Measurements from ENCODE around the gene RPS28.
"Not testable (repeated sequence)": the region's sequence is repeated elsewhere in the genome, so short reads cannot be mapped to it uniquely, and the experiment has no call there.

The RPS28 gene
- long read RNA-seq, transcript RPS28-203 (4 exons, 1,326 nt) = major isoform, 631 of 644 reads
- long read RNA-seq, partial matches to known transcripts = 1 of 644 reads
- long read RNA-seq, other reads (novel, unspliced or antisense) = 5 of 644 reads

DNA sequence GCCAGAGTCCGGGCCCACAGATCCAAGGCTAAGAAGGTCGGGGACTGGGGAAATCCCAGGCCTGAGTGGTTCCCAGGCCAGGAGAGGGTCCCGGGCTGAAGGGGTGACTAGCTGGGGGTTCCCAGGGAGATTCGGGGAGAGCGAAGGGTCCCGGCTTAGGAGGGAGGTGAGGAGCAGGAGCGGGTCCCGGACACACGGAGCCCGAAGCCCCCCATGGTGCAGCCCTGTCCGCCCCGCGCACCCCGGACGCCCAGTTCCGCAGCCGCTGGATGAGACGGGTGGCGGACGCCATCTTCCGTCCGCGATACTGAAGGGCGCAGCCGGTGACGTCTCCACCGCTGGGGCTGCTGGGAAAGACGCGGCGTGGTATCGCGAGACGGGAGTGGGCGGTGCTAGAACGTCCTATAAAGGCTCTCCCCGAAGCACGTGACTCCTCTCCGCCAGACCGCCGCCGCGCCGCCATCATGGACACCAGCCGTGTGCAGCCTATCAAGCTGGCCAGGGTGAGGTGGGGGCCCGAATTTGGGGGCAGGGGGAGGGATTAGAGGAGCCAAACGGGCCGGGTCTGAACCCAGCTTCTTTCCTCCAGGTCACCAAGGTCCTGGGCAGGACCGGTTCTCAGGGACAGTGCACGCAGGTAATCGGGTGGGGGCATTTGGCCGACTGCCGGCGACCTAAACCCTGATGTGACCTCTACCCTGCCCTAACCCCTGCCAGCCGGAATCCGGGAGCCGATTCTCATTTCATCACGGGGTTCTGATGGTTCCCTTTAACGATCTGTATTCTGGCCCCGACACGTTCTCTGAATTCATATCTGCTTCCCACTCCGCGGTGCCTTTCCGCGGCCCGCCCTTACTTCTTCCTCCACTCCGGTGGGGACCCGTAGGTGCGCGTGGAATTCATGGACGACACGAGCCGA is at the start of gene RPS28, which contains the start of gene NDUFA7:
Gene RPS28, plus strand, starts transcription at position 430 of the 919 bp plus-strand sequence. Its CDS starts 35 bp downstream, at position 465.
Gene NDUFA7, minus strand, starts transcription at position 309 of the 919 bp plus-strand sequence. Its CDS starts 17 bp downstream, at position 292.
- Histone ChIP-seq H3K4me3 (replicated peaks; ENCODE audit: insufficient read depth, low read length) (peak within 1 kb of the TSS; percentile 99), H3K27me3 (ENCODE audit: insufficient read depth, poor library complexity, severe bottlenecking) (no peaks in the 10 kb centered on the region), H3K27ac (replicated peaks) (peak within 1 kb of the TSS; percentile 87)
- TF ChIP-seq, protein P1, sequence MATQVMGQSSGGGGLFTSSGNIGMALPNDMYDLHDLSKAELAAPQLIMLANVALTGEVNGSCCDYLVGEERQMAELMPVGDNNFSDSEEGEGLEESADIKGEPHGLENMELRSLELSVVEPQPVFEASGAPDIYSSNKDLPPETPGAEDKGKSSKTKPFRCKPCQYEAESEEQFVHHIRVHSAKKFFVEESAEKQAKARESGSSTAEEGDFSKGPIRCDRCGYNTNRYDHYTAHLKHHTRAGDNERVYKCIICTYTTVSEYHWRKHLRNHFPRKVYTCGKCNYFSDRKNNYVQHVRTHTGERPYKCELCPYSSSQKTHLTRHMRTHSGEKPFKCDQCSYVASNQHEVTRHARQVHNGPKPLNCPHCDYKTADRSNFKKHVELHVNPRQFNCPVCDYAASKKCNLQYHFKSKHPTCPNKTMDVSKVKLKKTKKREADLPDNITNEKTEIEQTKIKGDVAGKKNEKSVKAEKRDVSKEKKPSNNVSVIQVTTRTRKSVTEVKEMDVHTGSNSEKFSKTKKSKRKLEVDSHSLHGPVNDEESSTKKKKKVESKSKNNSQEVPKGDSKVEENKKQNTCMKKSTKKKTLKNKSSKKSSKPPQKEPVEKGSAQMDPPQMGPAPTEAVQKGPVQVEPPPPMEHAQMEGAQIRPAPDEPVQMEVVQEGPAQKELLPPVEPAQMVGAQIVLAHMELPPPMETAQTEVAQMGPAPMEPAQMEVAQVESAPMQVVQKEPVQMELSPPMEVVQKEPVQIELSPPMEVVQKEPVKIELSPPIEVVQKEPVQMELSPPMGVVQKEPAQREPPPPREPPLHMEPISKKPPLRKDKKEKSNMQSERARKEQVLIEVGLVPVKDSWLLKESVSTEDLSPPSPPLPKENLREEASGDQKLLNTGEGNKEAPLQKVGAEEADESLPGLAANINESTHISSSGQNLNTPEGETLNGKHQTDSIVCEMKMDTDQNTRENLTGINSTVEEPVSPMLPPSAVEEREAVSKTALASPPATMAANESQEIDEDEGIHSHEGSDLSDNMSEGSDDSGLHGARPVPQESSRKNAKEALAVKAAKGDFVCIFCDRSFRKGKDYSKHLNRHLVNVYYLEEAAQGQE (IDR thresholded peaks at IDR 0.05; ENCODE audit: insufficient replicate concordance, low read depth) = peak; percentile 72
- TF ChIP-seq, protein P2, sequence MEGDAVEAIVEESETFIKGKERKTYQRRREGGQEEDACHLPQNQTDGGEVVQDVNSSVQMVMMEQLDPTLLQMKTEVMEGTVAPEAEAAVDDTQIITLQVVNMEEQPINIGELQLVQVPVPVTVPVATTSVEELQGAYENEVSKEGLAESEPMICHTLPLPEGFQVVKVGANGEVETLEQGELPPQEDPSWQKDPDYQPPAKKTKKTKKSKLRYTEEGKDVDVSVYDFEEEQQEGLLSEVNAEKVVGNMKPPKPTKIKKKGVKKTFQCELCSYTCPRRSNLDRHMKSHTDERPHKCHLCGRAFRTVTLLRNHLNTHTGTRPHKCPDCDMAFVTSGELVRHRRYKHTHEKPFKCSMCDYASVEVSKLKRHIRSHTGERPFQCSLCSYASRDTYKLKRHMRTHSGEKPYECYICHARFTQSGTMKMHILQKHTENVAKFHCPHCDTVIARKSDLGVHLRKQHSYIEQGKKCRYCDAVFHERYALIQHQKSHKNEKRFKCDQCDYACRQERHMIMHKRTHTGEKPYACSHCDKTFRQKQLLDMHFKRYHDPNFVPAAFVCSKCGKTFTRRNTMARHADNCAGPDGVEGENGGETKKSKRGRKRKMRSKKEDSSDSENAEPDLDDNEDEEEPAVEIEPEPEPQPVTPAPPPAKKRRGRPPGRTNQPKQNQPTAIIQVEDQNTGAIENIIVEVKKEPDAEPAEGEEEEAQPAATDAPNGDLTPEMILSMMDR (IDR thresholded peaks at IDR 0.05; ENCODE audit: insufficient read depth, low read length) = no peak
- TF ChIP-seq POLR2AphosphoS5 (IDR thresholded peaks at IDR 0.05; ENCODE audit: low read depth) (peak; percentile 98), SPI1 (IDR thresholded peaks at IDR 0.05; ENCODE audit: borderline replicate concordance, low read depth) (peak; percentile 51; the same call in 1 of the 2 replicates), GABPA (IDR thresholded peaks at IDR 0.05; ENCODE audit: low read depth) (no peak)
- peak; percentile 94 to 96 for DNase-seq (ENCODE audit: low read depth in 1 of 2, low spot score in 1 of 2)

DNA sequence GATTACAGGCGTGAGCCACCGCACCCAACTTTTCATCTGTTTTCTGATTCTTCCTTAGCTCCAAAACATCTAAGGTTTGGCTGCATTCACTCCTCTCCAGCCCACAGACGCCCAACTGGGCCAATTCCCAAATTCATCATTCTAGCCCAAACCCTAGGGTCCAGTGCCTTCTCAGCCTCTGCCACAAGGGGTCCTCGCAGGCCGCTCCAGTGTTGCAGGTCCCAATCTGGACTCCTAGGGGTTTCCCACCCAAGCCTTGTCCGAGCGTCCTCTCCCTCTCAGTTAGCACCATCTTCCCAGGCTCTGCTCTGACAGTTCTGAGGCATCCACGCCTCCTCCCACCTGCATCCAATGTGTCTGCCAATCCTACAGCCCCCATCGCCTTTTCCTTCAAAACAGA is 44.8 kb upstream of the RPS28 start:
- H3K4me3 ChIP-seq (replicated peaks; ENCODE audit: insufficient read depth, low read length); H3K27ac ChIP-seq (replicated peaks); H3K27me3 ChIP-seq (ENCODE audit: insufficient read depth, poor library complexity, severe bottlenecking); DNase-seq (ENCODE audit: low read depth in 1 of 2, low spot score in 1 of 2): not testable (repeated sequence)

DNA sequence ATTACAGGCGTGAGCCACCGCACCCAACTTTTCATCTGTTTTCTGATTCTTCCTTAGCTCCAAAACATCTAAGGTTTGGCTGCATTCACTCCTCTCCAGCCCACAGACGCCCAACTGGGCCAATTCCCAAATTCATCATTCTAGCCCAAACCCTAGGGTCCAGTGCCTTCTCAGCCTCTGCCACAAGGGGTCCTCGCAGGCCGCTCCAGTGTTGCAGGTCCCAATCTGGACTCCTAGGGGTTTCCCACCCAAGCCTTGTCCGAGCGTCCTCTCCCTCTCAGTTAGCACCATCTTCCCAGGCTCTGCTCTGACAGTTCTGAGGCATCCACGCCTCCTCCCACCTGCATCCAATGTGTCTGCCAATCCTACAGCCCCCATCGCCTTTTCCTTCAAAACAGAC is 30.0 kb upstream of the RPS28 start:
- H3K27me3 ChIP-seq (ENCODE audit: insufficient read depth, poor library complexity, severe bottlenecking); DNase-seq (ENCODE audit: low read depth in 1 of 2, low spot score in 1 of 2); H3K27ac ChIP-seq (replicated peaks); H3K4me3 ChIP-seq (replicated peaks; ENCODE audit: insufficient read depth, low read length): not testable (repeated sequence)

DNA sequence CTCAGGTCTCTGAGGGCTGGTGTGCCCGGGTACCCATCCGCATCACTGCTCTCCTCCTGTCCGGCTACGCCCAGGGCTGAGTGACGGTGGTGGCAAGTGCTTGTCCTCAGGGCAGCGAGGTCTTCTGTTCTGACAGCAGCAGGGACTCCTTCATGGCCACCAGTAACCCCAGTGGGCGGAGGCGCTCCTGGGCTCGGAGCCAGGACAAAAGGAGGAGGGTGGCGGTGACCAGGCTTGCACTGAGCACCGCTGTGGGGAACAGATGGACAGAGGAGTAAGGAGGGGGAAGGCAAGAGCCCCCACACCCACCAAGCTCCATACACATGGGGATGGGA is 19.0 kb upstream of the RPS28 start:
- Histone ChIP-seq H3K4me3 (replicated peaks; ENCODE audit: insufficient read depth, low read length) (no peak overlapping the region), H3K27me3 (ENCODE audit: insufficient read depth, poor library complexity, severe bottlenecking) (no peaks in the 10 kb centered on the region), H3K27ac (replicated peaks) (no peak overlapping the region)
- no peak for TF ChIP-seq SPI1 (IDR thresholded peaks at IDR 0.05; ENCODE audit: borderline replicate concordance, low read depth)
- no peak for TF ChIP-seq POLR2AphosphoS5 (IDR thresholded peaks at IDR 0.05; ENCODE audit: low read depth)
- no peak for TF ChIP-seq GABPA (IDR thresholded peaks at IDR 0.05; ENCODE audit: low read depth)
- TF ChIP-seq, protein P1 (IDR thresholded peaks at IDR 0.05; ENCODE audit: insufficient replicate concordance, low read depth) = no peak
- TF ChIP-seq, protein P2 (IDR thresholded peaks at IDR 0.05; ENCODE audit: insufficient read depth, low read length) = no peak
- DNase-seq (ENCODE audit: low read depth in 1 of 2, low spot score in 1 of 2) = peak in 1 of 2 experiments; percentile 0
